Mucosa of descending colon (tissue), 3 donors: ENCODE results near the gene WNT11. TPM values are rescaled to one million over a fixed set of nuclear protein-coding genes. Genes with fewer than 3 reads are reported as not detected.

Experiments used
- ATAC-seq: fragments of 200-7000 bp; cut with Tn5 transposase; one replicate; pipeline ENCODE4 v1.9.1; 2020; ENCODE audit warnings: mild to moderate bottlenecking, moderate library complexity
- DNase-seq, 3 donors: peaks; one replicate each; pipeline ENCODE4 v3.0.0-alpha.2; 2020
- H3K36me3 ChIP-seq: fragments of 200-600 bp; one replicate; pipeline ENCODE4 v1.8.0; 2021; ENCODE audit warnings: low read depth, mild to moderate bottlenecking
- H3K4me1 ChIP-seq: fragments of 200-600 bp; one replicate; pipeline ENCODE4 v1.8.0; 2021; ENCODE audit warnings: low read depth, mild to moderate bottlenecking
- H3K4me3 ChIP-seq: fragments of 200-600 bp; one replicate; pipeline ENCODE4 v1.8.0; 2021; ENCODE audit warnings: mild to moderate bottlenecking
- H3K9me3 ChIP-seq: fragments of 200-600 bp; one replicate; pipeline ENCODE4 v1.8.0; 2021; ENCODE audit warnings: mild to moderate bottlenecking
- CTCF ChIP-seq: fragments of 200-600 bp; IDR thresholded peaks from one replicate; pipeline ENCODE4 v1.8.0; 2022; ENCODE audit warnings: antibody characterized with exemption, mild to moderate bottlenecking
- intact Hi-C, 2 donors: fragments of 100-400 bp; cut with DNase I in 1 of 2; cut with micrococcal nuclease in 1 of 2; formaldehyde crosslinking; loops; one replicate each; pipeline versions ENCODE4 v1.11.0 to v1.11.1; 2022; cut with DNase I, micrococcal nuclease
- total RNA-seq, 3 donors: library from RNA; stranded (reverse); fragmentation: NEBNext Ultra II Directional in 2 of 3; extraction: Animal tissue kit (Norgen Biotek cat#: 25700) in 2 of 3; gene quantifications; one replicate each; pipeline versions ENCODE4 v1.2.1 to v1.2.4, GENCODE V29; 2021 to 2023
- donor health status: DM: no; HTN: no; CAD: no; lungs with moderate emphysema.
- donor health status: DM: no; HTN: no; CAD: no.
- donor health status: DM: no; HTN: yes; CAD: no.

The WNT11 gene
- total RNA-seq, 3 donors from 2014 or later, result 3.4 to 5.7 (median 5.2) TPM

GRCh38 chr11:76245720-76246119 is 39.4 kb upstream of the WNT11 start:
- H3K9me3 ChIP-seq, result no peaks in the 10 kb centered on the region
- ATAC-seq, result no peak
- no peaks in the 10 kb centered on the region for H3K4me1 ChIP-seq
- intact Hi-C loops, result no loop called here
- no peaks in the 10 kb centered on the region for H3K36me3 ChIP-seq
- no peak overlapping the region for H3K4me3 ChIP-seq
- peak in 1 of 3 donors; percentile 19 for DNase-seq
- no peak for TF ChIP-seq CTCF

GRCh38 chr11:76244316-76244851 is 38.1 kb upstream of the WNT11 start:
- intact Hi-C loops, result no loop called here
- no peak for TF ChIP-seq CTCF
- H3K4me1 ChIP-seq, result no peaks in the 10 kb centered on the region
- DNase-seq (no peak), ATAC-seq (no peak)
- no peak overlapping the region for H3K4me3 ChIP-seq
- H3K9me3 ChIP-seq, result no peaks in the 10 kb centered on the region
- no peaks in the 10 kb centered on the region for H3K36me3 ChIP-seq

DNA sequence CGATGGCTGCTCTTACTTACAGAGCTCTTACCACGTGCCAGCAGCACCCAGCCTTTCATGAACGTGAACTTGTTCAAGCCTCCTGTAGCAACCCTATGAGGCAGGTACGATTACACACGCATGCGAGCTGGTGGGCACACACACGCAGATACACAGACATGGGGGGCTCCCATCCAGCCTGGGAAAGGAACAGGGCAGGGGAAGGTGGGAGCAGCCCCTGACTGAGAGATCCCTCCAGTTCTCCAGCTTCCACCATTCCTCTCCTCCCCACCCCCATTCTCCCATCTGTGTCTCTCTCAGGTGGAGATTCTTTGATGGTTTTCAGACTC is 37.6 kb upstream of the WNT11 start:
- TF ChIP-seq CTCF, result no peak
- DNase-seq (no peak), ATAC-seq (no peak)
- no peaks in the 10 kb centered on the region for H3K9me3 ChIP-seq
- H3K36me3 ChIP-seq, result no peaks in the 10 kb centered on the region
- H3K4me3 ChIP-seq, result no peak overlapping the region
- H3K4me1 ChIP-seq, result no peaks in the 10 kb centered on the region
- intact Hi-C loops, result no loop called here

DNA sequence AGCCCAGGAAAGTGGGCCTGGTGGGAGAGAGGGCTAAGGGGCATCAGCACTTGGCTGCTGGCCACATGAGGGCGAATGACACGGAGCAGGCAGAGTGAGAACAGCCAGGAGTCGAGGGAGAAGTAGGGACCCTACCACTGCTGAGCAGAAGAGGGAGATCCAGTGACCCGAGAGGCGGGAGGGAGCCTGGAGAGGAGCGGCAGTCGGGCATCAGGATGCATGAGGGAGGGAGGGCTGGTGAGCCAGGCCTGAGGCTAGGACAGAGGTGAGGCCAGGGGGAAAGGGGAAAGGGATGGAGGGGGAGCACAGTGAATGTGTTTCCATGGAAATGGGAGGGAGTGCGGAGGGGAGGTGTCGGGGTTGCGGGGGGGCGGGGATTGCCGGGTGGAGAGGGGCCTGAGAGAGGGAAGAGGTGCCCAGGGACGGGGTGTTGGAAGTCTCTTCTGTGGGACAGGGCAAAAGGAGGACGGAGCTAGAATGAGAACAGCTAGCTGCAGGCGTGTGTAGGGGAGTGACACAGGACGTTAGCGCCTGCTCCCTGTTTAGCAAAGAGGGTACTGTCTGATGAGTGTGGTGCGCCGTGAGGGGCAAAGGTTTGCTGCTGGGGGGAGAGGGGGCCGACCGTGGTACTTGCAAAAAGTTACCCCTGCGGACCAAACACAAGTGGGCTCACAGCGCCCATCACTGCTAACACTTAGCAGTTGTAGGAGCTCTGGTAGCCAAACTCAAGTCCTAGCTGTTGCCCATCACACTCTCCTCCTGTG is 37.1 kb upstream of the WNT11 start:
- intact Hi-C loops, result no loop called here
- Histone ChIP-seq H3K4me1 (no peaks in the 10 kb centered on the region), H3K36me3 (no peaks in the 10 kb centered on the region), H3K9me3 (no peaks in the 10 kb centered on the region), H3K4me3 (no peak overlapping the region)
- TF ChIP-seq CTCF, result no peak
- ATAC-seq, result no peak
- DNase-seq, result no peak

GRCh38 chr11:76242004-76242779 is 35.9 kb upstream of the WNT11 start:
- ATAC-seq (no peak), DNase-seq (no peak)
- Histone ChIP-seq H3K4me3 (no peak overlapping the region), H3K4me1 (no peaks in the 10 kb centered on the region), H3K9me3 (no peaks in the 10 kb centered on the region), H3K36me3 (no peaks in the 10 kb centered on the region)
- intact Hi-C loops, result no loop called here
- TF ChIP-seq CTCF, result no peak
